Measurements from ENCODE around the gene STAU1.
"Not testable (repeated sequence)": the region's sequence is repeated elsewhere in the genome, so short reads cannot be mapped to it uniquely, and the experiment has no call there.

The STAU1 gene

GRCh38 chr20:49112596-49113274 is 75.4 kb downstream of the STAU1 start:
- DNase-seq: no peak

- DNase-seq: no peak
Observed at GRCh38 chr20:49110767-49111694, 77.1 kb downstream of the STAU1 start.

- DNase-seq: no peak
Observed at GRCh38 chr20:49106328-49106727, 81.8 kb downstream of the STAU1 start.

DNA sequence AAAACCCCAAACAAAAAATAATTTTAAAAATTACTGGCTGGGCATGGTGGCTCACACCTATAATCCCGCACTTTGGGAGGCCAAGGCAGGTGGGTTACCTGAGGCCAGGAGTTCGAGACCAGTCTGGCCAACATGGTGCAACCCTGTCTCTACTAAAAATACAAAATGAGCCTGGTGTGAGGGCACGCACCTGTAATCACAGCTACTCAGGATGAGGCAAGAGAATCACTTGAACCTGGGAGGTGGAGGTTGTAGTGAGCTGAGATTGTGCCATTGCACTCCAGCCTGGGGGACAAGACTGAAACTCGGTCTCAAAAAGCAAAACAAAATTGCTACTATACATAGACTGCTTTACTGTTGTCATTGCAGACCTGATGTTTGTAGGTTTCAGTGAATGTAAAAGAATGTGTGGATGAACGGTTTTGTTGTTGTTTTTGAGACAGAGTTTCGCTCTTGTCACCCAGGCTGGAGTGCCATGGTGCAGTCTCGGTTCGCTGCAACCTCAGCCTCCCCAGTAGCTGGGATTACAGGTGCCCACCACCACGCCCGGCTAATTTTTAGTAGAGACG is 83.1 kb downstream of the STAU1 start:
- not testable (repeated sequence) for DNase-seq

DNA sequence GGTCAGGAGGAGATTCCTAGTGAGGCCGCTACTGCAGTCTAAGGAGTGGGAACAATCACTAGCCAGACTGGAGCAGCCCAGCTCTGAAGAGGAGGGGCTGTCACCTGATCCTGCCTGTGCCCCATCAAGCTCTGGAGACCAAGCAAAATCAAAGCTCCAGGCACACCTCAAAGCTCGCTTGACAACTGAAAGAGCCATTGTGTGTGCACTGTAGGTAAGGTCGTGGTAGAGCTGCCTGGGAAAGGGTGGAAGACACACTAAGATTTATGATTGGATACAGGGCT is 83.8 kb downstream of the STAU1 start:
- DNase-seq: no peak

GRCh38 chr20:49103647-49104364 is 84.3 kb downstream of the STAU1 start:
- DNase-seq: no peak

DNA sequence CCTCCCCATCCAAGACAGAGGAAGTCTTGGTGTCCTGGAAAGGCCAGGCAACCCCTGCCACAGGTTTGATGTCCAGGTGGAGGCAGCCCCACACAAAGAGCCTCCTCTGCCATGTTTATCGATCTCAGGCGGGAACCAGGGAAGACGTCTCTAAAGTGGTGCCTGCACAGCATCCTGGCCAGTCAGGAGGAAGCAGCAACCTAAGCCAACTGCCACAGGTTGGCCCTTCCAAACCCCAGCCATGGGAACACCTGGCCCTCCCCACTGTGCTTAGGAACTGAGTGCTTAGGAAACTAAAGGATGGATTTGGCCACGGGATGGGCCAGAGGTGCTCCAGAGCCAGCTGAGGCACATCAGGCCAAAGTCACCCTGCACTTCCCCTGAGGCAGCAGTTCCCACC is 85.1 kb downstream of the STAU1 start:
- DNase-seq: no peak

DNA sequence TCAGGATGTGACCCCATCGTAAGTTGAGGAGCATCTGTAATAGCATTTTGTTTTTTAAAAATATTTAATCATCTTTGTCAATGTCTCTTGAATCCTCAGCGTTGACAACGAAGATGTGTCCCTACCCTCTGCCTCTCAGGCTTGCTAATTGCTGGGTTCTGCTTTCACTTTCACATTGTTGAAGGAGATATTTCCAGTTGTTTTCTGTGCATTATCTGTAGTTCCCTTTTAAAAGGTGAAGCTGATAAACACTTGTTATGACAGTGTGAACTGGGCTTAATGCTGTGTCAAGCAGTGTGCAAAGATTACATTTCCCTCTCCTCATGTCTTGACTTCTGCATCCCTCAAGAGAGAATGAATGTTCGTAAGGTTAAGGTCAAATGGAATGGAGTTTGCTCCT is 87.2 kb downstream of the STAU1 start:
- DNase-seq: peak in 1 of 2 donors; percentile 19

- DNase-seq: not testable (repeated sequence)
Observed at GRCh38 chr20:49100292-49100691, 87.8 kb downstream of the STAU1 start.

- no peak for DNase-seq
Observed at GRCh38 chr20:49099011-49099410, 89.1 kb downstream of the STAU1 start.

- DNase-seq: no peak
Observed at GRCh38 chr20:49098136-49098535, 90.0 kb downstream of the STAU1 start.

DNA sequence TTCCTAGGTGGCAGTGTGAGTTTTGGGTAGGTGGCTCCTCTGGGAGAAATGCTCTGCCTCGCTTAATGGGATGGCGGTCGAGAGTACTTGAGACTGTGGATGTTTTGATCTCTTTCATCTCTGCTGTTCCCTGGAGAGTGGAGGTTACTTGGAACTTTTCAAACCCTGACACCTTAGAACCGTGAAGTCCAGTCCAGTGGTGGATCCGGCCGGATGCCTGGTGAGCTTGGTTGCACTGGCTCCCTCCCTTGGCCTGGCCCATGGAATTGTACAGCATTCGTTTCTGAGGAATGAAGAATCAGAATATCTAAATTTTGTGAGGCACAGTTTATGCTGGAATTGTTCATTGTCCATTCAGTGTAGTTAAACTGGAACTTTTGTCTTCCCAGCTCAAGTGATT is 91.0 kb downstream of the STAU1 start:
- no peak for DNase-seq

GRCh38 chr20:49096203-49096730 is 91.9 kb downstream of the STAU1 start:
- DNase-seq: no peak

GRCh38 chr20:49091762-49092161 is 96.4 kb downstream of the STAU1 start:
- DNase-seq: no peak

DNA sequence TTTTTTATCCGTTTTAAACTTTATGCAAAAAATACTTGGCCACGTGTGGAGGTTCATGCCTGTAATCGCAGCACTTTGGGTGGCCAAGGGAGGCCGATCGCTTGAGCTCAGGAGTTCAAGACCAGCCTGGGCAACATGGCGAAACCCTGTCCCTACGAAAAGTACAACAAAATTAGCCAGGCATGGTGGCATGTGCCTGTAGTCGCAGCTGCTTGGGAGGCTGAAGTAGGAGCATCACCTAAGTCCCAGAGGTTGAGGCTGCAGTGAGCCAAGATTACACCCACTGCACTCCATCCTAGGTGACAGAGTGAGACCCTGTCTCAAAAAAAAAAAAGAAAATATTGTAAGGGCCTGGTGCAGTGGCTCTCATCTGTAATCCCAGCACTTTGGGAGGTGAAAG is 97.0 kb downstream of the STAU1 start:
- no peak for DNase-seq

DNA sequence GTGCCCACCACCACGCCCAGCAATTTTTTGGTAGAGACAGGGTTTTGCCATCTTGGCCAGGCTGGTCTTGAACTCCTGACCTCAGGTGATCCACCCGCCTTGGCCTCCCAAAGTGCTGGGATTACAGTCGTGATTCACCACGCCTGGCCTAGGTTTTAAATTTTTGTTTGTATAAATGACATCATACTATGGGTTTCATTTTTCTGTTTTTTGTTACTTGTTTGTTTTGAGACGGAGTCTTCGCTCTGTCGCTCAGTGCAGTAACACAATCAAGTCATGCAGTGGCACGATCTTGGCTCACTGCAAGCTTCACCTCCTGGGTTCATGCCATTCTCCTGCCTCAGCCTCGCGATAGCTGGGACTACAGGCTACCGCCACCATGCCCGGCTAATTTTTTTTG is 105.8 kb downstream of the STAU1 start:
- DNase-seq: not testable (repeated sequence)

- no peak for DNase-seq
Observed at GRCh38 chr20:49078310-49078709, 109.8 kb downstream of the STAU1 start.

GRCh38 chr20:49074521-49074920 is 113.6 kb downstream of the STAU1 start:
- no peak for DNase-seq
